Measurements from ENCODE around the gene ZMPSTE24.

ZMPSTE24 gene

DNA sequence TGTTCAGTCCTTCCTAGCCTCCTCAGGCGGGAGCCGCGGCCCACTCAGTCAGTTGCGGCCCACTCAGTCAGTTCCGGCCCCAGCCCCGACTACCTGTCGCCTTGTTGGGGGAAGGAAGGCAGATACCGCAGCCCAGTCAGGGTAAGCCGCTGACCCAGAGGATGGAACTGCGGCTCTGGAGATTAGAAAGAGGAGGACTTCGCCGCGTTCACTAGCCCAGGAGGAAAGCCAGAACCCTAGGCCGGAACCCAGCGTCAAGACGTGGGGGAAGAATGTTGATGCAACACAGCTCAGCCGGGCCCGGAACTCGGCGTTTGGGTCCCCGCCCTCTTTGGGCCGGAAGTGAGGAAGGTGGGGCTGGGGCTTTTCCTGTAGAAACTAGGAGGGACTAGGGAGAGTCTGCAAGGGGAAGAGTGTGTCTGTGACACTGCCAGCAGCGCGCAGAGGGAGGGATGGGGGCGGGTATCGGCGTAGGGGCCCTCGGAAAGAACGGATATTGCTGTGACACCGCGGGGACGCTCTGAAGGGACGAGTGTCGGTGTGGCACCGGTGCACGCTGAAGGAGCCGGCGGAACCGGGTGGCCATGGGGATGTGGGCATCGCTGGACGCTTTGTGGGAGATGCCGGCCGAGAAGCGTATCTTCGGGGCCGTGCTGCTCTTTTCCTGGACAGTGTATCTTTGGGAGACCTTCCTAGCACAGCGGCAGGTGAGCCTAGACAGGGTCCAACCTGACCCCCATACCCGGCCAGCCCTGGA, at the start of gene ZMPSTE24:
Gene ZMPSTE24, plus strand, starts transcription at position 549 of the 757 bp plus-strand sequence. Its CDS starts 36 bp downstream, at position 585.
- peak; percentile 85 to 99 (median 94) for DNase-seq

DNA sequence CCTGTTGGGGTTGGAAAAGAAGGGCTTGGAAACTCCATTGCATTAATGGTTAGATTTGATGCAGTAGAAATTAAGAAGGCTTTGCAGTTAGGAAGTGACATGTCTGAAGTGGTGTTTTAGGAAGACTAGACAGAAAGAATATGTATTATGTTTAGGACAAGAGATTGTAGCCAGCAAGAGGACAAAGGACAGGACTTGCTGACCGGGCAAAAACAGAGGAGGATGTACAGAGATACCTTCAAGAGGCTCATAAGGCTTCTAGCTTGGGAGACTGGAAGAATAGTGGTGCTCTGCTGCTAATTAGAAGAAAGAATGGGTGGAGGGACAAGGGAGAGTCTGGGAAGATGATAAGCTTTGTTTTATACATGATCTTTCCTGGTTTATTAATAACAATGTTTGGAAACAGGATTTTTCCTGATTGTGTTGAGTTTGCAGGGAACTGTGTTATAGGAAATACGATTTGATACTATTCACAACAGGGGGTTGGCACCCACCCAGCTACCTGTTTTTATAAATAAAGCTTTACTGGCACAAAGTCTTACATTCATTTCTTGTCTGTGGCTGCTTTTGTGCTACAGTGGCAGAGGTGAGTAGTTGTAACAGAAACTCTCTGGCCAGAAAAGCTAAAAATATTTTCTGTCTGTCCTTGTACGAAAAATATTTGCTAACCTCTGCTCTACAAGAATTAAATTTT, 47.4 kb upstream of the ZMPSTE24 start:
- DNase-seq, result no peak

DNA sequence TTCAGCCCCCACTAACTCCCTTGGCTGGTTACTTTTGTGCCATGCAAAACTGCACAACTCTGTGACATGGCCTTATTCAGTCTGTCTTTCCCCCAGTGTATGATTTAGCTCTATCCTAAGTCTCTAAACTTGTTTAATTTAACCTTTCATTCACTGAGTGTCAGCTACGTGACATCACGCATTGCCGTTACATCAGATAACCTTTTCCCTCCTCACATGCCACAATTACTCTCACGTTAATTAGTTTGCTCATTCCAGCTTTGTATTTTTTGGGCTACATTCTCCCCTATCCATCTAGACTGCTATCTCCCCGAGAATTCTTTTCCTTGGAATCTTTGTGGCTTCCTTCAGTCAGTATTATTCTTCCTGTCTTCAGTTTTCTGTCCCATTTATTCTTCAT, 39.7 kb upstream of the ZMPSTE24 start:
- DNase-seq, result no peak

DNA sequence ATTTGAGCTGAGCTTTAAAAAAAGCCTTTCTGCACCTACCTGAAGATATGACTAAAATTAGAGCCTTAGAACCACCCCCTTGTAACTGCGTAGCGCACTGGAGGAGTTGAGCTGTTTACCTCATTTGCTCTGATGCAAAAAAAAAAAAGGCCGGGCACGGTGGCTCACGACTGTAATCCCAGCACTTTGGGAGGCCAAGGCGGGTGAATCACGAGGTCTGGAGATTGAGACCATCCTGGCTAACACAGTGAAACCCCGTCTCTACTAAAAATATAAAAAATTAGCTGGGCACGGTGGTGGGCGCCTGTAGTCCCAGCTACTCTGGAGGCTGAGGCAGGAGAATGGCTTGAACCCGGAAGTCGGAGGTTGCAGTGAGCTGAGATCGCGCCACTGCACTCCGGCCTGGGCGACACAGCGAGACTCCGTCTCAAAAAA, 36.5 kb upstream of the ZMPSTE24 start:
- peak in 1 of 58 donors; percentile 3 for DNase-seq

DNA sequence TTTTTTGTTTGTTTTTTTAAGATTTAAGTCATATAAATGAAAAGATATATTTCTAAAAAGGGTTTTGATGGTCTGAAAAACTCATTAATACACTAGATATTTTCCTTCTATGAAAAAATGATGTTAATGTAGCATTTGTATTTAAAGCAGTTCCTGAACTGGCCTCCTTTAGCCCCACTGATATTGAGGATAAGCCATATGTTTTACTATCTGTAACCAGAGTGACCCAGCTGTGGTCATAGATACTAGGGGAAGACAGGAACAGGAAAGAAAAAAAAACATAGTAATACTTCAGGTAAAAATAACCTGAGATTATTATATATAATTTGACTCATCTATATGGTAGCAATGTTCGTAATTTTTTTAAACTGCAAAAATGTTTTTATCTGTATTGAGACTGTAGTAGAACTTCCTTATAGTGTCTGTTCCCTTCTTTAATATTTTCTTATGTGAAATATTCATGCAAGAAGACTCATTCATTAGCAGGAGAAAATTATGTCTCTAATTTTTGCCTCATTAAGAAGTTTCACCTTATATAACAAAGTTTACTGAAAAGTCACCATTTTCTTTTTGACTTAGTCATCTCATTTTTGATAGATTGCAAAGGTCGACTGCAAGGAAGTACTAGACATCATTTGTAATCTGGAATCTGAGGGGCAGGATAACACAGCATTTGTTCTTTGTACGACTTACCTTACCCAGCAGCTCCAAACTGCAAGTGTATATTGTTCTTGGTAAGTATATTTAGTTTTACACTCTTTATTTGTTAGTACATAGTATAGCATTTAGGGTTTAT, 35.9 kb upstream of the ZMPSTE24 start:
- no peak for DNase-seq

DNA sequence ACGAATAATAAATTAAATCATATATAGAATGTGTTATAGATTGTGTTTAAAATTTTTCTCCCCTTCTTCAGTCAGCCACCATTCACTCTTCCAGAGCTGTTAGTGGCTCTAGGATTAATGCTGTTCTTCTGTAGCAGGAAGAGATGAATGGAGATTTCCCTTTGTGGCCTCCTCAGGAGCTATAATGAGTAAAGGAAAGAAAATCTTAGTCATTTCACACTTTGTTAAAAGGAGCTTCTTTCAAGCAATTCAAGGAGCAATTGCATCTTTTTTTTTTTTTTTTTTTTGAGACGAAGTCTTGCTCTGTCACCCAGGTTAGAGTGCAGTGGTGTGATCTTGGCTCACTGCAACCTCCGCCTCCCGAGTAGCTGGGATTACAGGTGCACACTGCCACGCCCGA, 34.0 kb upstream of the ZMPSTE24 start:
- DNase-seq, result no peak

DNA sequence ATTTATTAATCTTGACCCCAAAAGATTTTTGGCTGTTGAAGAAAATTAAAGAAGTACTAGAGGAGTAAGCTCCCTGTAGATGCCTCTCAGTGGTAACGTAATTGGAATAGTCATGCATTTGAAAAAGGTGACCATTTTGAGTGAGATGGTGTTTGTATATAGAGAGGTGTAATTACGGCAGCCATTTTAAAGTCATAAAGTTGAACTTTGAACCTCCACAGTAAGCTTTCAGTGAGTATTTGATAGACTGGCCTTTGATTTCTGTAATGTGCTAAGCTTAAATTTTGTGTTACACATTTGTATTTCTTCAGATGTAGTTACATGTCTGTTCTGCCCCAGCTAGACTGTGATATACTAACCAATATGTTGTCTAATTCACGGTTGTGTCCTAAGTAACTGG, 31.8 kb upstream of the ZMPSTE24 start:
- no peak for DNase-seq

DNA sequence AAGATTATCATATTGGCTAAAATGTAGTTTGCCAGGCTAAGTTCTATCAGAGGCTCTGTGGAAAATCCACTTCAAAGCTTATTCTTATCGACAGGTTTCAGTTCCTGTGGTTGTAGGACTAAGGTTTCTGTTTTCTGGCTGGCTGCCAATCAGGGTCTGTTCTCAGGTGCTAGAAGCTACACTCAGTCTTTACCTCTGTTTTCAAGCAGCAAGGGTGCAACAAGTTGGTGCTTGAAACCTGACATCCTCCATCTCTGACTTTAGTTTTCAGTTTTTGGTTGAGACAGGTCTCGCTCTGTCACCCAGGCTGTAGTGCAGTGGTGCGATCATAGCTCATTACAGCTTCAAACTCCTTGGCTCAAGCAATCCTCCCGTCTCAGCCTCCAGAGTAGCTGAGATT, 25.6 kb upstream of the ZMPSTE24 start:
- no peak for DNase-seq

DNA sequence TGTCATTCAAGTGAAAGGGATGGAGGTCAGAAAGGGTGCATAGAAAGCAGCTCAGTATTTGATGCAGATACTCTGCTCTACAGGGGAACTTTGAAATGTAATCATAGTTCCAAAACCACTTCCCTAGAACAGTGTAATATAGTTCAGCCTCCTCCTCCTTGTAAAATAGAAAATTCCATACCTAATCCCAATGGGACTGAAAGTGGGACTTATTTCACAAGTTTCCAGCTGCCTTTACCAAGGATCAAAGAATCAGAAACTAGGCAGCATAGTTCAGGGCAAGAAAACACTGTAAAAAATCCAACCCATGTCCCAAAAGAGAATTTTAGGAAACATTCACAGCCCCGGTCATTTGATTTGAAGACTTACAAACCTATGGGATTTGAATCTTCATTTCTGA, 18.4 kb upstream of the ZMPSTE24 start:
- no peak for DNase-seq

DNA sequence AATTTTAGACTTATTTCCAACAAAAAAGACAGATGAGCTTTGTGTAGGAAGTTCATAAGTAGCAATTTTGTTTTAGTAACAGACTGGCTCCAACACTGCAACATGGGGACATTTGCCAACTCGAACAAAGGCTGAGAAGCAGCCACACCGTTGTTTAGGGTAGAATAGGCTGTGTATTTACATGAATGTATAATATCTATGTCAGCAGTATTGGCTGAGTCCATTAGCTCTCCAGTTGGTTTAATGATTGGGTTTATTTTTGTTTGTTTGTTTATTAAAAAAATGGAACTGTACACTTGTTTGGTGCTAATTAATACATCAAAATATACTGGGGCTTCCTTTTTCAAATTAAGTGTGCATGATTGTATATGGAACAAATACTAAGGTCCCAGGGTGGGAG, 17.6 kb upstream of the ZMPSTE24 start:
- no peak for DNase-seq

DNA sequence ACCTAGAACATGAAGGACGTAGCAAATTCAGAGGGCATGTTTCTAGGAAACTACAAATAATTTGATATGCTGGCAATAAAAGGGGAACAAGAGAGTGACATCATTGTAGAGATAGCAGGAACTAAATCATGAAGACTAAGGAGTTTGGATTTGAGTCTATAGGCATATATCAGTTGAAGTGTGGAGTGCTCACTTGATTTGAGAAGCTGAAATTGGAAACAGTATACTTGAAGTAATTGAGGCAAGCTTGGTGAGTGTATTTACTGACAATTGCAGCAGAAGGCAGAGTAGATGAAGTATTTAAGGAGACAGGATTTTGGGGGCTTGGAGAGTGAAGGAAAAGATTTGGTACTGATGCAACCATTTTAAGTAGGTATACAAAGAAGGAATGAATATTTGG, 16.7 kb upstream of the ZMPSTE24 start:
- DNase-seq, result no peak

DNA sequence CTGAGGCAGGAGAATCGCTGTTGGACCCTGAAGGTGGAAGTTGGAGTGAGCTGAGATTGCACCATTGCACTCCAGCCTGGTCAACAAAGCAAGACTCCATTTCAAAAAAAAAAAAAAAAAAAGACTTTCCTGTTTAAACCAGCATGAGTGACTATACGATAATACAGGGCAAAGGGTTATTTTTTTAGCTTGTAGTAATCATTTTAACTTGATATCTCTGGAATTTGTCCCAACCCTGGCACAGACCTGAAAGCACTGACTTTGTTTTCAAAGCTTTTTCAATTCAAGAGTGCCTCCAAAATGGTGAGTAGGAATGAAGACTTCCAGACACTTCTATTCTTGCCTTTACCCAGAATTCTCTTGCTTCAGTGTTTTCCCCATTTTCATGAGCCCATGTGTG, 14.7 kb upstream of the ZMPSTE24 start:
- DNase-seq, result no peak

DNA sequence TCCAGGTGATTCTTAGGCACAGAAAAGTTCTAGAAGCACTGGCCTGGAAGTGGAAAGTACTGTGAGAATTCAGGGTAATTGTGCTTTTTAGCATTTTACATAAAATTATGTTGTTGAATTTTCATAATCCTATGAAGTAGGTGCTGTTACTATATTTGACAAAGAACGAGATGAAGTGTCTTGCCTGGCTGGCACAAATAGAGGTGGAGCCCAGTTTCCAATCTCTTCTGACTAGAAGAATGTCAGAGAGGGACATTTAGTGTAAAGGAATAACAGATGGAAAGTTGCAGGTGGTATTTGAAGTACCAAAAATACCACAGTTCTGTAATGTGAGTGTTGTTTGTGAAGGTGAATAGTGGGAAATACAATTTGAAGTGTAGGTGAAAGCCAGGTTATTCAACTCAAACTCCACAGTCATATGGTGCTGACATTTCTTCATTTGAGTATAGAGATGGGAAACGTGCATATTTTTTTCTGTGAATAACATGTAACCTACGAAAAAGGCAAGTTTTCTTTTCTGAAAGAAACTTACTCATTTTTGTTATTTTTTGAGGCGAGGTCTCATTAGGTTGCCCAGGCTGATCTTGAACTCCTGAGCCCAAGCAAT, 13.8 kb upstream of the ZMPSTE24 start:
- peak in 1 of 58 donors; percentile 2 for DNase-seq

DNA sequence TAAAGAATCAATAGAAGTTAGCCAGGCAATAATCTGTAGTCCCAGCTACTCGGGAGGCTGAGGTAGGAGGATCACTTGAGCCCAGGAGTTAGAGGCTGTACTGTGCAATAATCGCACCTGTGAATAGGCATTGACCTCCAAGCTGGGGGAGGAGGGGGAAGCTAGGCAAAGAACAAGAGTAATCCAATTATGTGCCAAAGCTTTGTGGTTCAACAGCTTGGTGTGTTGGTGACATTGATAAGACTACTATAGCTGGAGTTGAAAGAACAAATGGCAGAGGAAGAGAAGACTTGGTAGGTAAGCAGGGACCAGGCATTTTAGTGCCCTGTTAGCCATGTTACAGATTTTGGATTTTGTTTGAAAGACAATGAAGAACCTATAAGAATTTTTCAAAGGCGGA, 12.3 kb upstream of the ZMPSTE24 start:
- DNase-seq, result no peak

DNA sequence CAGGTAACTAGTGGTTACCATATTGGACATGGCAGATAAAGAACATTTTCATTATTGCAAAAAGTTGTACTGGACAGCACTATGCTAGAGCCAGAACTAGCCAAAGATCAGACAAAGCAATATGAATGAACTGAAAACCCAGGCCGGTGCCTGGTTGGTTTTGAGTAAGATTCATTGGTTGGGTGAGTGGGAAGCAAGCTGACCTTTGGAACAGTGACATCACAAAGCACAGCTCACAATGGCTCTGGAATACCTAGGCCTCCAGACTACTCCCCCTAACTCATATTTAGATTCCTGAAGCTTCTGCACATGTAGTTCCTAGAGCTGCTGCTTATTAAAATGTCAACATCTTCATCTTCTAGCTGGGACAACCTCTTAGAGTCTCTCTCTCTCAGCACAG, 10.4 kb upstream of the ZMPSTE24 start, which contains the start of gene TMCO2:
Gene TMCO2, plus strand, starts transcription at position 283 of the 400 bp plus-strand sequence. Its CDS starts 57 bp downstream, at position 340.
- no peak for DNase-seq

DNA sequence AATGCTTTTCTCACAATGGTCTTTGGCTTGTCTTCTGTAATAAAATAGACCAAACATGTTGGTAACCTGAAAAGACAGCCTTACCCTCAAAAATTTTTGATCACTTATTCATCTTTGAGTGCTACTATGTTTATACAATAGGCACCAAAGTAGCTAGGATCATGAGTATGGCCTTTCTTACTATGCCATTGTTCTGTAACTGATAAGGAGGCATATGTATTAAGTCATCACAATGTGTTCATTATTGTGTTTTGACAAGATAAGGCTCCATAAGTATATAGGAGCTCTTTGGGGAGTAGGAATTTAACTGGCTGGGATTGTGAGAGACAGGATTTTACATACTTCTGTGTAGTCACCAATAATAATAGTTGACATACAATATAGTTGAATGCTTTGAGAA, 9.6 kb upstream of the ZMPSTE24 start:
- DNase-seq, result no peak

DNA sequence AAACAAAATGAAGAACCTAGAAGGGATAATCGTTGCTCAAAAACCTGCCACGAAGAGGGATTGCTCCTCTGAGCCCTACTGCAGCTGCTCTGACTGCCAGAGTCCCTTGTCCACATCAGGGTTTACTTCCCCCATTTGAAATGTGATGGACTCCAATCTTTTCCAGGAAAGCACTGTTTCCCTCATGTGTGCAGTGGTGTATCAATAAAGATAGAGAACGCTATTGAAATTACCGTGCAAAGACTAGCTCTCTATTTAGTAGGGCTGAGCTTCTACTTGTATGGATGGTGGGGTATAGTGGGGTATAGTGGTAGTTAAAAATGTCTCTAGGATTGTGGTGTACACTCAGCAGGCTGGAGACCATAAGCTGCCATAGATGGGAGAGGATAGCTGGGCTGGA, 6.6 kb upstream of the ZMPSTE24 start:
- DNase-seq, result no peak

DNA sequence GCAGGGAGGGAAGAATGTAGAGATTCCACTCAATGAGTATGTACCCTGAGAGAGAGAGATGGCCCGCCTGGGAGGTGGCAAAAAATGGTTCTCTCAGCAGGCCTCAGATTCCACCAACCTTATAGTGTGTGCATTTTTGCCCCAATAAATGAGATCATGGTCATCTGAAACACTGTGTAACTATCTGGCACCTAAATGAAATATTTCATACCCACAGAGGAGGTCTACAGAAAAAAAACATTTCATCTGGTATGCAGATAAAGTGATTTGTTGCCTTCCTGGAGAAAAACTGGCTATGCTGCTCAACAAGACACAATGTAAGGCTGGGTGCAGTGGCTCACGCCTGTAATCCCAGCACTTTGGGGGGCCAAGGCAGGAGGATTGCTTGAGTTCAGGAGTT, 5.4 kb upstream of the ZMPSTE24 start:
- DNase-seq, result no peak

DNA sequence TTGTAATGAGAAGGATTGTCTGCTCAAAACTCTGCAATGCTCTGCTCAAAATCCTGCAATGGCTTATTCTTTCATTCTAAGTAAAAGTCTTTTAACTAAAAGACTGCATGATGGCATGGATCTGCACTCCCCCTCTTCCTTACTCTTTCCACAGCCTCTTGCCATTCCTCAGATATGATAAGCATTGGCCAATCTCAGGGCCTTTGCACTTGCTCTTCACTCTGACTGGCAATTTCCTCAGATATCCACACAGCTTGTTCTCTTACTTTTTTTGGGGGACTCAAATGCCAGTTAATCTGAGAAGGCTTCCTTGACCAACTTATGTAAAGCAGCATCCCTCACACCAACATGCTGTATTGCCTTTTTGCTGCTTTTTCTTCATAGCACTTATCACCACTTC, 2.8 kb upstream of the ZMPSTE24 start:
- no peak for DNase-seq

DNA sequence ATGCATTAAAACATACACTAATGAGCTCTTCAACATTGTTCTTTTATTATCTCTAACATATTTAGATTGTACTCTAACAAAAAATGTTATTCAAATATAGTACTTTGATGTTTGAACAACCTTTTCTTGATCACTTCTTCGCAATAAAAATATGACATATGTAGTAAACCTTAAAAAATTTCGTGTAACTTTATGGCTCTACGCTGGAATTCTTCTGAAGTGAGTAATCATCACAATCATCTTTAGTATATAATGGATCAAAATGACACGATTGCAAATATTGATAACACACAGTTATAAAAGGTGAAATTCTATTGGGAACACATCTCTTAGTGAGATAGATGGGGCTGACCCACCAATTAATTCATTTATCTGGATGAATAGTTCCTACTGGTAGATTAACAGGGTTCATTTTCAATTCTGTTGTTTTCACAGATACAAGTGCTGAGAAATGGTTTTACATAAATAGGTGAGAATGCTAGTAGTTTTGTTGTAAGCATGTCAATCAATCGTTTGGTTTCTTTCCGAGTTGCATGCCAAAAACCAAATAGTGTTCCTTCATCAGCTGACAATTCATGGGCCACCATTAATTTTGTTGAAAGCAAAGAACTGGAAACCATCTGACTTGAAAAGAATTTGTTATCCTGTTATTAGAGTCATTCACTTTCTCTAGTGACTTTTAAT, 1.5 kb upstream of the ZMPSTE24 start:
- no peak for DNase-seq

DNA sequence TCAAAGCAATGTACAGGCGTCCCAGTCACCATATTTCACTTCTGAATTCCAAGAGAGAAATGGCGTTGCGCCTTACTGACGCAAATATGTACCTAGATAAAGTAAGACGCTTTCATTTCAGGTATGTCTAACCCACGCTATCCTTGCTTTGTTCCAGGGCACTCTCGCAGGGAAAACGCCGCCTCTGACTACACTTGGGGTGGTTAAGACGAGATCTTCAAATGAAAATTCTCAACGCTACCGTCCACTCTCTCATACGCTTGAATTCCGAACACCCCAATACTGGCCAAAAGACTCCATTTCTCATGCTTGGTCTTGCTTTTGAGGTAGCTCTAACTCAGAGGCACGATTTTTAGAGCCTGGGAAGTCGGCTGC, 736 bp upstream of the ZMPSTE24 start:
- peak in 5 of 58 donors; percentile 13 to 59 (median 41) for DNase-seq

Data from anterior cingulate cortex (tissue), 58 donors.